Measurements from ENCODE around the gene NAT14.

NAT14 gene

GRCh38 chr19:55477905-55478304, 7.1 kb upstream of the NAT14 start:
- TF ChIP-seq TAF1 (IDR thresholded peaks at IDR 0.05; ENCODE audit: low read depth) (no peak), EGR1 (IDR thresholded peaks at IDR 0.05) (no peak), TEAD4 (IDR thresholded peaks at IDR 0.05) (no peak), FOXM1 (IDR thresholded peaks at IDR 0.05; ENCODE audit: borderline replicate concordance, low read depth) (no peak), MAX (IDR thresholded peaks at IDR 0.05) (no peak), CEBPB (IDR thresholded peaks at IDR 0.05) (no peak), NFIC (IDR thresholded peaks at IDR 0.05) (no peak), EP300 (IDR thresholded peaks at IDR 0.05; ENCODE audit: borderline replicate concordance) (no peak), YY1 (IDR thresholded peaks at IDR 0.05; ENCODE audit: low read depth) (no peak), CREB1 (IDR thresholded peaks at IDR 0.05; ENCODE audit: low read depth) (no peak)
- TF ChIP-seq, protein P1, sequence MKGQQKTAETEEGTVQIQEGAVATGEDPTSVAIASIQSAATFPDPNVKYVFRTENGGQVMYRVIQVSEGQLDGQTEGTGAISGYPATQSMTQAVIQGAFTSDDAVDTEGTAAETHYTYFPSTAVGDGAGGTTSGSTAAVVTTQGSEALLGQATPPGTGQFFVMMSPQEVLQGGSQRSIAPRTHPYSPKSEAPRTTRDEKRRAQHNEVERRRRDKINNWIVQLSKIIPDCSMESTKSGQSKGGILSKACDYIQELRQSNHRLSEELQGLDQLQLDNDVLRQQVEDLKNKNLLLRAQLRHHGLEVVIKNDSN (IDR thresholded peaks at IDR 0.05): no peak

DNA sequence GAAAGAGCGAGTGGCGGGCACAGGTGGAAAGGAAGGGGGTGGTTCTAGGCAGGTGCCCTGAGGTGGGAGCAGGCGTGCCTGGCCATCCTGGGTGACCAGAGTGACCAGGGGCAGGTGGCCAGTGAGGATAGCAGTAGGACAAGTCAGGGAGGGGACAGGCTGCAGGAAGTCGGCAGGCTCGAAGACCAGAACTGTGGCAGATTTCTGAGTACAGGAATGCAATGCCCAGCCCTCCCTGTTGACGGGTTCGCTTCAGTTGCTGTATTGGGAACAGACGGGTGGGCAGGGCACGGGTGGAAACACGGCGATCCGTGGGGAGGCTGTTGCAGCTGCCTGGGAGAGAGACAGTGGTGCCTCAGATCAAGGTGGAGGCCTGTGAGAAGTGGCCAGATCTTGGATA, 6.6 kb upstream of the NAT14 start:
- TF ChIP-seq TCF12 (IDR thresholded peaks at IDR 0.05; ENCODE audit: low read depth) (no peak), CEBPB (IDR thresholded peaks at IDR 0.05) (no peak), YY1 (IDR thresholded peaks at IDR 0.05; ENCODE audit: low read depth) (no peak), MAX (IDR thresholded peaks at IDR 0.05) (no peak)
- TF ChIP-seq, protein P1 (IDR thresholded peaks at IDR 0.05): no peak

- TF ChIP-seq EGR1 (IDR thresholded peaks at IDR 0.05): no peak
- TF ChIP-seq TEAD4 (IDR thresholded peaks at IDR 0.05): no peak
- no peak for TF ChIP-seq TCF12 (IDR thresholded peaks at IDR 0.05; ENCODE audit: low read depth)
- no peak for TF ChIP-seq FOXM1 (IDR thresholded peaks at IDR 0.05; ENCODE audit: borderline replicate concordance, low read depth)
- TF ChIP-seq CEBPB (IDR thresholded peaks at IDR 0.05): no peak
- TF ChIP-seq, protein P2, sequence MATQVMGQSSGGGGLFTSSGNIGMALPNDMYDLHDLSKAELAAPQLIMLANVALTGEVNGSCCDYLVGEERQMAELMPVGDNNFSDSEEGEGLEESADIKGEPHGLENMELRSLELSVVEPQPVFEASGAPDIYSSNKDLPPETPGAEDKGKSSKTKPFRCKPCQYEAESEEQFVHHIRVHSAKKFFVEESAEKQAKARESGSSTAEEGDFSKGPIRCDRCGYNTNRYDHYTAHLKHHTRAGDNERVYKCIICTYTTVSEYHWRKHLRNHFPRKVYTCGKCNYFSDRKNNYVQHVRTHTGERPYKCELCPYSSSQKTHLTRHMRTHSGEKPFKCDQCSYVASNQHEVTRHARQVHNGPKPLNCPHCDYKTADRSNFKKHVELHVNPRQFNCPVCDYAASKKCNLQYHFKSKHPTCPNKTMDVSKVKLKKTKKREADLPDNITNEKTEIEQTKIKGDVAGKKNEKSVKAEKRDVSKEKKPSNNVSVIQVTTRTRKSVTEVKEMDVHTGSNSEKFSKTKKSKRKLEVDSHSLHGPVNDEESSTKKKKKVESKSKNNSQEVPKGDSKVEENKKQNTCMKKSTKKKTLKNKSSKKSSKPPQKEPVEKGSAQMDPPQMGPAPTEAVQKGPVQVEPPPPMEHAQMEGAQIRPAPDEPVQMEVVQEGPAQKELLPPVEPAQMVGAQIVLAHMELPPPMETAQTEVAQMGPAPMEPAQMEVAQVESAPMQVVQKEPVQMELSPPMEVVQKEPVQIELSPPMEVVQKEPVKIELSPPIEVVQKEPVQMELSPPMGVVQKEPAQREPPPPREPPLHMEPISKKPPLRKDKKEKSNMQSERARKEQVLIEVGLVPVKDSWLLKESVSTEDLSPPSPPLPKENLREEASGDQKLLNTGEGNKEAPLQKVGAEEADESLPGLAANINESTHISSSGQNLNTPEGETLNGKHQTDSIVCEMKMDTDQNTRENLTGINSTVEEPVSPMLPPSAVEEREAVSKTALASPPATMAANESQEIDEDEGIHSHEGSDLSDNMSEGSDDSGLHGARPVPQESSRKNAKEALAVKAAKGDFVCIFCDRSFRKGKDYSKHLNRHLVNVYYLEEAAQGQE (IDR thresholded peaks at IDR 0.05; ENCODE audit: low read depth): no peak
- no peak for TF ChIP-seq NFIC (IDR thresholded peaks at IDR 0.05)
- TF ChIP-seq CREB1 (IDR thresholded peaks at IDR 0.05; ENCODE audit: low read depth): no peak
- no peak for TF ChIP-seq ZBTB7A (IDR thresholded peaks at IDR 0.05; ENCODE audit: low read depth)
- no peak for TF ChIP-seq TAF1 (IDR thresholded peaks at IDR 0.05; ENCODE audit: low read depth)
- TF ChIP-seq RAD21 (IDR thresholded peaks at IDR 0.05; ENCODE audit: low read depth): no peak
- no peak for TF ChIP-seq MAX (IDR thresholded peaks at IDR 0.05)
Observed at GRCh38 chr19:55479045-55479444, 5.9 kb upstream of the NAT14 start.

GRCh38 chr19:55479451-55480230, 5.3 kb upstream of the NAT14 start:
- no peak for TF ChIP-seq CEBPB (IDR thresholded peaks at IDR 0.05)

DNA sequence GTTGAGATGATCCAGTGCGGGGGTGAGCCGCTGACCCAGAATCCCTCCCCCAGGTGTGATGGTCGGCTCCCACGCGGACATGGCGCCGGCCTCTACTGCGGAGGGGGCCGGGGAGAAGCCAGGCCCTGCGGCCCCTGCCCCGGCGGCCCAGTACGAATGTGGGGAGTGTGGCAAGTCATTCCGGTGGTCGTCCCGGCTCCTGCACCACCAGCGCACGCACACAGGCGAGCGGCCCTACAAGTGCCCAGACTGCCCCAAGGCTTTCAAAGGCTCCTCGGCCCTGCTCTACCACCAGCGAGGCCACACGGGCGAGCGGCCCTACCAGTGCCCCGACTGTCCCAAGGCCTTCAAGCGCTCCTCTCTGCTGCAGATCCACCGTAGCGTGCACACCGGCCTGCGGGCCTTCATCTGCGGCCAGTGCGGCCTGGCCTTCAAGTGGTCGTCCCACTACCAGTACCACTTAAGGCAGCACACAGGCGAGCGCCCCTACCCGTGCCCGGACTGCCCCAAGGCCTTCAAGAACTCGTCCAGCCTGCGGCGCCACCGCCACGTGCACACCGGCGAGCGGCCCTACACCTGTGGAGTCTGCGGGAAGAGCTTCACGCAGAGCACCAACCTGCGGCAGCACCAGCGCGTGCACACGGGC, 3.7 kb upstream of the NAT14 start:
- TF ChIP-seq CEBPB (IDR thresholded peaks at IDR 0.05) (no peak), NFIC (IDR thresholded peaks at IDR 0.05) (no peak), YY1 (IDR thresholded peaks at IDR 0.05; ENCODE audit: low read depth) (no peak), TEAD4 (IDR thresholded peaks at IDR 0.05) (no peak), FOXM1 (IDR thresholded peaks at IDR 0.05; ENCODE audit: borderline replicate concordance, low read depth) (no peak), EGR1 (IDR thresholded peaks at IDR 0.05) (no peak), RAD21 (IDR thresholded peaks at IDR 0.05; ENCODE audit: low read depth) (no peak), EP300 (IDR thresholded peaks at IDR 0.05; ENCODE audit: borderline replicate concordance) (no peak), ZBTB7A (IDR thresholded peaks at IDR 0.05; ENCODE audit: low read depth) (no peak), TAF1 (IDR thresholded peaks at IDR 0.05; ENCODE audit: low read depth) (no peak), MAX (IDR thresholded peaks at IDR 0.05) (no peak), CREB1 (IDR thresholded peaks at IDR 0.05; ENCODE audit: low read depth) (no peak), TCF12 (IDR thresholded peaks at IDR 0.05; ENCODE audit: low read depth) (no peak)
- TF ChIP-seq, protein P1 (IDR thresholded peaks at IDR 0.05): no peak
- TF ChIP-seq, protein P2 (IDR thresholded peaks at IDR 0.05; ENCODE audit: low read depth): no peak

Data from Ishikawa (cell line).